NCI-H1105 (cell line): Measurements from ENCODE around the gene CARD16.
"Not testable (repeated sequence)": the region's sequence is repeated elsewhere in the genome, so short reads cannot be mapped to it uniquely, and the experiment has no call there.

ENCODE experiments used
- DNase-seq: peaks from one replicate; lab custom pipeline; 2025; lab: John Stamatoyannopoulos, UW

CARD16 gene

GRCh38 chr11:105044557-105045524 is at the start of gene CARD16:
Gene CARD16 (minus strand): TSS chr11:105045335. CDS start chr11:105045297, 38 bp downstream.
- not testable (repeated sequence) for DNase-seq

GRCh38 chr11:105092256-105093239 is 47.4 kb upstream of the CARD16 start:
- no peak for DNase-seq

- DNase-seq, result no peak
These were observed 36.4 kb upstream of the CARD16 start for GRCh38 chr11:105081412-105082150.

- not testable (repeated sequence) for DNase-seq
These were observed 35.2 kb upstream of the CARD16 start for GRCh38 chr11:105080171-105080906.

GRCh38 chr11:105078283-105078682 is 33.1 kb upstream of the CARD16 start:
- DNase-seq, result no peak

- DNase-seq, result not testable (repeated sequence)
These were observed 32.1 kb upstream of the CARD16 start for GRCh38 chr11:105077141-105077790.

GRCh38 chr11:105074166-105074530 is 29.0 kb upstream of the CARD16 start:
- DNase-seq, result no peak

- no peak for DNase-seq
These were observed 28.5 kb upstream of the CARD16 start for GRCh38 chr11:105073456-105074165.

GRCh38 chr11:105072080-105072479 is 26.9 kb upstream of the CARD16 start:
- not testable (repeated sequence) for DNase-seq

- DNase-seq, result no peak
These were observed 26.1 kb upstream of the CARD16 start for GRCh38 chr11:105071089-105071732.

- DNase-seq, result no peak
These were observed 25.2 kb upstream of the CARD16 start for GRCh38 chr11:105070306-105070705.

- not testable (repeated sequence) for DNase-seq
These were observed 24.6 kb upstream of the CARD16 start for GRCh38 chr11:105069749-105070148.

- DNase-seq, result not testable (repeated sequence)
These were observed 18.3 kb upstream of the CARD16 start for GRCh38 chr11:105063245-105063941.

- no peak for DNase-seq
These were observed 12.3 kb upstream of the CARD16 start for GRCh38 chr11:105057432-105057831.

GRCh38 chr11:105056446-105056845 is 11.3 kb upstream of the CARD16 start:
- DNase-seq, result no peak

- DNase-seq, result no peak
These were observed 9.8 kb upstream of the CARD16 start for GRCh38 chr11:105054723-105055493.

- no peak for DNase-seq
These were observed 7.4 kb upstream of the CARD16 start for GRCh38 chr11:105052487-105052886.

GRCh38 chr11:105051559-105051958 is 6.4 kb upstream of the CARD16 start:
- no peak for DNase-seq
